NB4 (cell line): ENCODE measurements around the gene DNAH8.

Experiments
- TF ChIP-seq, protein P1 (sequence below): IDR thresholded peaks from one replicate; pipeline ENCODE4 v1.5.1; 2012; ENCODE audit warnings: low read depth, low read length
- TF ChIP-seq, protein P2 (sequence below): IDR thresholded peaks from 2 replicates; pipeline ENCODE4 v1.6.1; 2011; ENCODE audit warnings: low read depth, low read length

DNA sequence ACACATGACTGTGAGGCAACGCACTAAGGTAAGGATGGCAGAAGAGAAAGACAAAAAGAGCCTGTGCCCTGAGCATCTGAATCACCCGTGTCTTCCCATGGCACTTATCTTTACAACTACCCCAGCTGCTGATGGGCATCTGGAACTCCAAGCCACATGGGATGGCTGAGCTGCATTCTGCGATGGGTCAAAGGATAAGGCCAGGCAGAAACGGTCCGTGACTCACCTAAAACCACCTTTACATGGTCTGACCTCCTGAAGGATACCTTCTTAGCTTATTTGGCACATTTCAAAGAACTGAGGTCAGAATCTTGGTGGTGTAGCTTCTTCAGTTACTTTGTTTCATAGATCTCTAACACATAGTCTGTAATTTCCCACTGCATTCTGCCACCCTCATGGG lies 99.7 kb downstream of the DNAH8 start:
- TF ChIP-seq, protein P1, sequence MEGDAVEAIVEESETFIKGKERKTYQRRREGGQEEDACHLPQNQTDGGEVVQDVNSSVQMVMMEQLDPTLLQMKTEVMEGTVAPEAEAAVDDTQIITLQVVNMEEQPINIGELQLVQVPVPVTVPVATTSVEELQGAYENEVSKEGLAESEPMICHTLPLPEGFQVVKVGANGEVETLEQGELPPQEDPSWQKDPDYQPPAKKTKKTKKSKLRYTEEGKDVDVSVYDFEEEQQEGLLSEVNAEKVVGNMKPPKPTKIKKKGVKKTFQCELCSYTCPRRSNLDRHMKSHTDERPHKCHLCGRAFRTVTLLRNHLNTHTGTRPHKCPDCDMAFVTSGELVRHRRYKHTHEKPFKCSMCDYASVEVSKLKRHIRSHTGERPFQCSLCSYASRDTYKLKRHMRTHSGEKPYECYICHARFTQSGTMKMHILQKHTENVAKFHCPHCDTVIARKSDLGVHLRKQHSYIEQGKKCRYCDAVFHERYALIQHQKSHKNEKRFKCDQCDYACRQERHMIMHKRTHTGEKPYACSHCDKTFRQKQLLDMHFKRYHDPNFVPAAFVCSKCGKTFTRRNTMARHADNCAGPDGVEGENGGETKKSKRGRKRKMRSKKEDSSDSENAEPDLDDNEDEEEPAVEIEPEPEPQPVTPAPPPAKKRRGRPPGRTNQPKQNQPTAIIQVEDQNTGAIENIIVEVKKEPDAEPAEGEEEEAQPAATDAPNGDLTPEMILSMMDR: no peak
- TF ChIP-seq, protein P2, sequence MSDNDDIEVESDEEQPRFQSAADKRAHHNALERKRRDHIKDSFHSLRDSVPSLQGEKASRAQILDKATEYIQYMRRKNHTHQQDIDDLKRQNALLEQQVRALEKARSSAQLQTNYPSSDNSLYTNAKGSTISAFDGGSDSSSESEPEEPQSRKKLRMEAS: no peak
